Endodermal cell (in vitro differentiated cells): ENCODE data around the gene KCNMA1. TPM values are rescaled to one million over a fixed set of nuclear protein-coding genes. Genes with fewer than 3 reads are reported as not detected.

ENCODE experiments used
- DNase-seq: peaks from one replicate; pipeline ENCODE4 v3.0.0-alpha.2; 2017
- H3K27ac ChIP-seq: 2 replicates; pipeline ENCODE4 v1.5.1; 2013; ENCODE audit warnings: mild to moderate bottlenecking, low read depth, low read length, moderate library complexity
- H3K27me3 ChIP-seq: 2 replicates; pipeline ENCODE4 v1.6.1; 2013; ENCODE audit warnings: mild to moderate bottlenecking, low read length, moderate library complexity; ENCODE audit not compliant: insufficient read depth, control insufficient read depth, poor library complexity, severe bottlenecking
- H3K36me3 ChIP-seq: 2 replicates; pipeline ENCODE4 v1.7.0; 2013; ENCODE audit warnings: mild to moderate bottlenecking, low read length, moderate library complexity; ENCODE audit not compliant: control insufficient read depth, insufficient read depth
- H3K4me1 ChIP-seq: one replicate; pipeline ENCODE4 v1.7.0; 2013; ENCODE audit warnings: low read length; ENCODE audit not compliant: control insufficient read depth, insufficient read depth
- H3K4me3 ChIP-seq: 2 replicates; pipeline ENCODE4 v1.5.1; 2013; ENCODE audit warnings: mild to moderate bottlenecking, low read length, moderate library complexity
- H3K9ac ChIP-seq: 2 replicates; pipeline ENCODE4 v1.6.1; 2013; ENCODE audit warnings: mild to moderate bottlenecking, low read length, moderate library complexity; ENCODE audit not compliant: poor library complexity, severe bottlenecking; ENCODE audit errors: extremely low read depth
- H3K9me3 ChIP-seq: 2 replicates; pipeline ENCODE4 v1.6.1; 2013; ENCODE audit warnings: mild to moderate bottlenecking, low read length, moderate library complexity; ENCODE audit not compliant: control insufficient read depth
- H3K27ac Mint-ChIP-seq: 2 replicates; pipeline ENCODE4 v1.8.0; 2020; ENCODE audit warnings: mixed read lengths
- H3K27me3 Mint-ChIP-seq: 2 replicates; pipeline ENCODE4 v1.8.0; 2021; ENCODE audit warnings: mild to moderate bottlenecking, mixed read lengths; ENCODE audit not compliant: insufficient read depth
- H3K36me3 Mint-ChIP-seq: 2 replicates; pipeline ENCODE4 v1.8.0; 2020; ENCODE audit warnings: low read depth, mixed read lengths
- H3K4me1 Mint-ChIP-seq: 2 replicates; pipeline ENCODE4 v1.8.0; 2020; ENCODE audit warnings: mixed read lengths
- H3K4me3 Mint-ChIP-seq: 2 replicates; pipeline ENCODE4 v1.8.0; 2020; ENCODE audit warnings: mild to moderate bottlenecking, moderate library complexity, mixed read lengths
- H3K9me3 Mint-ChIP-seq: 2 replicates; pipeline ENCODE4 v1.8.0; 2020; ENCODE audit warnings: mild to moderate bottlenecking, mixed read lengths
- WGBS, 2 experiments: methylation state at CpG; one replicate each; pipeline versions ENCODE4 v1.1.5 to v1.1.7; 2013; ENCODE audit warnings: missing lambda C conversion rate in 2 of 2, mixed read lengths in 1 of 2; ENCODE audit not compliant: insufficient coverage in 1 of 2, insufficient read length in 1 of 2; 5-methylcytosine and 5-hydroxymethylcytosine counted together
- total RNA-seq, 2 donors: library from RNA; stranded (reverse); fragmentation: NEBNext Ultra II Directional in 1 of 2; extraction: Animal tissue kit (Norgen Biotek cat#: 25700) in 1 of 2; gene quantifications; 2 replicates in 1 of 2; 3 replicates in 1 of 2; pipeline ENCODE4 v1.2.1, GENCODE V29; 2021
- TF ChIP-seq, protein P1 (sequence below): fragments of 200-600 bp; sonication (generic); conservative IDR thresholded peaks from 2 replicates; pipeline ENCODE4 v1.5.0; 2021; ENCODE audit warnings: antibody characterized with exemption, mild to moderate bottlenecking

Gene KCNMA1
- total RNA-seq, 2 donors from 2014 or later, result 0.55 to 1.3 TPM

DNA sequence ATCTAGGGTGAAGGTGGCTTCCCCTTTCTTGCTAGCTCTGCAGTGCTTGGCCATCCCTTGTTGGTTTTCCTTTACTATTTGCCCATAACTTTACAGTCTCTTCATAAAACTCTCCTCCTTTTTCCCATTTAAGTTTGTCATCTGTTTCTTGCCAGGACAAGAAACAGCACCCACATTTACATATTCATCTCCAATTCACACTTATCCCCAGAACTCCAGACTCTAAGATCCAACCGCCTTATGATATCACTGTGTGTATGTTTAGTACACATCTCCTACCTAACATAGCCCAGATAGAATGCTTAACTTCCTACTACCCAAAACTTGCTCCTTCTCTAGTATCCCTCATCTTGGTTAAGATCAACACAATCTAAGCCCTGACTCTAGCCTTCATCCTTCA is 622.2 kb downstream of the KCNMA1 start:
- Mint-ChIP-seq H3K27ac (no peak overlapping the region), H3K4me1 (no peaks in the 10 kb centered on the region), H3K4me3 (no peak overlapping the region), H3K27me3 (no peaks in the 10 kb centered on the region), H3K9me3 (no peaks in the 10 kb centered on the region), H3K36me3 (no peaks in the 10 kb centered on the region)
- 100% methylated on average over 1 of the region's 1 CpG for WGBS, 2 experiments
- TF ChIP-seq, protein P1, sequence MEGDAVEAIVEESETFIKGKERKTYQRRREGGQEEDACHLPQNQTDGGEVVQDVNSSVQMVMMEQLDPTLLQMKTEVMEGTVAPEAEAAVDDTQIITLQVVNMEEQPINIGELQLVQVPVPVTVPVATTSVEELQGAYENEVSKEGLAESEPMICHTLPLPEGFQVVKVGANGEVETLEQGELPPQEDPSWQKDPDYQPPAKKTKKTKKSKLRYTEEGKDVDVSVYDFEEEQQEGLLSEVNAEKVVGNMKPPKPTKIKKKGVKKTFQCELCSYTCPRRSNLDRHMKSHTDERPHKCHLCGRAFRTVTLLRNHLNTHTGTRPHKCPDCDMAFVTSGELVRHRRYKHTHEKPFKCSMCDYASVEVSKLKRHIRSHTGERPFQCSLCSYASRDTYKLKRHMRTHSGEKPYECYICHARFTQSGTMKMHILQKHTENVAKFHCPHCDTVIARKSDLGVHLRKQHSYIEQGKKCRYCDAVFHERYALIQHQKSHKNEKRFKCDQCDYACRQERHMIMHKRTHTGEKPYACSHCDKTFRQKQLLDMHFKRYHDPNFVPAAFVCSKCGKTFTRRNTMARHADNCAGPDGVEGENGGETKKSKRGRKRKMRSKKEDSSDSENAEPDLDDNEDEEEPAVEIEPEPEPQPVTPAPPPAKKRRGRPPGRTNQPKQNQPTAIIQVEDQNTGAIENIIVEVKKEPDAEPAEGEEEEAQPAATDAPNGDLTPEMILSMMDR, result no peak
- no peaks in the 10 kb centered on the region for H3K36me3 ChIP-seq
- no peaks in the 10 kb centered on the region for H3K27me3 ChIP-seq
- no peak for DNase-seq
- no peaks in the 10 kb centered on the region for H3K4me1 ChIP-seq
- no peaks in the 10 kb centered on the region for H3K9me3 ChIP-seq
- no peak overlapping the region for H3K4me3 ChIP-seq
- no peak overlapping the region for H3K27ac ChIP-seq
- H3K9ac ChIP-seq, result no peak overlapping the region

DNA sequence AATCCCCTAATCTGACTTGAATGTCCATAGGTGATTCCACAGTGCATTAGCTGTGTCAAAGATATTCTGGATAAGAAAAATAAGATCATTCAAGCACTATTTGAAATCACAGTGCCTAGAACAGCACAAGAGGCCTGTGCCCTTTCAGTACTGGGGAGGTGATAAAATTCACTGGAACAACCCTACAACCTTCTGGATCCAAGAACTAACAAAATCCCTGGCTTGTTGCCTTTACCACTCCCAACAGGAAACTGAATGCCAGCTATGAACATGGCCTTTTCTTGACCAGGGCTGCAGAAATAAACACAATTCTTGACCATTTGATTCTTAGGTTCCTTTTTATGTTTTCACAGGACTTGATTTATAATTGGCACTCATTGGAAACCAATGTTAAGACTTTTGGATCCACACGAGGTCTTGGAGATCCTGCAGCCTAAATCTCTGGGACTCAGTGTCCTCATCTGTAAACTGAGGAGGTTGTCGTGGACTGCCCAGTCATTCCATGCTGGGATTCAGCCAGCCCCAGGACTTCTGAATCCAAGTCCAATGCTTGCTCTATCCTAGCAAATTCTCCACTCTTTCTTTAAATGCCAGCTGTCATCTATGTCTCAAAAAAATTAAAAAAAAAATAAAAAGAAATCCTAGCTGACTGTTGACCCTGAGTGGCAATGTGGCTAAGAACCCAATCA is 624.7 kb downstream of the KCNMA1 start:
- Histone ChIP-seq H3K36me3 (no peaks in the 10 kb centered on the region), H3K4me1 (no peaks in the 10 kb centered on the region), H3K9me3 (no peaks in the 10 kb centered on the region), H3K4me3 (no peak overlapping the region), H3K27ac (no peak overlapping the region), H3K27me3 (no peaks in the 10 kb centered on the region), H3K9ac (no peak overlapping the region)
- TF ChIP-seq, protein P1, result no peak
- Mint-ChIP-seq H3K9me3 (no peaks in the 10 kb centered on the region), H3K27ac (no peak overlapping the region), H3K4me3 (no peak overlapping the region), H3K36me3 (no peaks in the 10 kb centered on the region), H3K27me3 (no peaks in the 10 kb centered on the region), H3K4me1 (no peaks in the 10 kb centered on the region)
- WGBS, 2 experiments, result 83 to 92% methylated on average over 2 of the region's 2 CpGs
- no peak for DNase-seq

DNA sequence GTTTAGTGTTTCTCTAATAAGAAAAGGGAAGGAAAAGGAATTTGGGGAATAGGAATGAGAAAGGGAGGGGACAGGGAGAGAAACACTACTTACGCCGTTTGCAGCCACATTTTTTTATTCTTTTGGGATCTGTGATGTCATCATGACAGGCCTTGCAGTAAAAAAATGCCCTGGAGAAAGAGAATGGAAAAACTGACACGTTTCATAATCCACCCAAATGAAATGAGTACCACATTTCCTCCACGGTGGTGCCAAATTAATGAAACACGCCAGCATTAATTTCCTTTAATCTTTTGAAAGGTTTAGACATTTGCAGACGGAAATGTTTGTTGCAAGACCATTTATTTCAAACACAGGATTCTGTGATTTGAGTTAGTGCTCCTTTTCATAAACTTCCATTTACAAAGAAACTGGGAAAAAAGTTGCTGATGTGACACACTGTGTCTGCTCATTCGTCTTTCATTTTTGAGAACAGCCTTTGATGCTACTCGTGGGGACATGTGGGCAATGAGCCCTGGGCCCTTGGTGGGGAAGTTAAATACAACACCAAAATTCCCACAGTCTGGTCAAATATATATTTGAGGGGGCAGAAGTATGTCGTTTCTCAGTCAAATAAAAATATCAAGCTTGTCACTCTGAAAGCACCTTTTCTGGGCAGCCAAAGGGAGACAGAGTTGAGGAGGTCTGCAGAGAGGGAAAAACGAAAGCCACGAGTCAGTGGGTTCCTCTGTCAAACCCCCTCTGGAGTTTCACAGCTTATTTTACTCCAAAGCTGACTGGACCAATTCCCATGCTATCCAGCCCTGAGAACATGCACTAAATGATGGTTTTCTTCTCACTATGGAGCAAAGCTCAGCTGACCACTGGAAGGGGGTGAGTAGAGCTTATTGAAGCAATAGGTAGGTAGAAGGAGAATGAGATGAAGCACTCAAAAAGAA is 625.5 kb downstream of the KCNMA1 start:
- no peaks in the 10 kb centered on the region for H3K36me3 ChIP-seq
- WGBS, 2 experiments, result 85 to 89% methylated on average over 6 to 11 of the region's 11 CpGs
- no peaks in the 10 kb centered on the region for H3K4me1 Mint-ChIP-seq

More for the DNA sequence above, 625.5 kb downstream of the KCNMA1 start:
- TF ChIP-seq, protein P1, result no peak
- no peaks in the 10 kb centered on the region for H3K27me3 Mint-ChIP-seq
- Histone ChIP-seq H3K27ac (no peak overlapping the region), H3K27me3 (no peaks in the 10 kb centered on the region), H3K9me3 (no peaks in the 10 kb centered on the region), H3K4me3 (no peak overlapping the region), H3K9ac (no peak overlapping the region), H3K4me1 (no peaks in the 10 kb centered on the region)
- no peak overlapping the region for H3K4me3 Mint-ChIP-seq
- H3K9me3 Mint-ChIP-seq, result no peaks in the 10 kb centered on the region
- DNase-seq, result no peak
- no peaks in the 10 kb centered on the region for H3K36me3 Mint-ChIP-seq
- H3K27ac Mint-ChIP-seq, result no peak overlapping the region
